Breast epithelium (tissue), 3 donors: ENCODE measurements around the gene C3orf18.

Experiments used
- POLR2A ChIP-seq: fragments of 450-650 bp; IDR thresholded peaks from one replicate; pipeline ENCODE4 v1.6.1; 2016; ENCODE audit warnings: antibody characterized with exemption, mild to moderate bottlenecking, moderate library complexity
- POLR2AphosphoS5 ChIP-seq, 3 donors: sonication (generic); formaldehyde crosslinking; IDR thresholded peaks; one replicate each; pipeline ENCODE4 v1.6.1; 2017; ENCODE audit warnings: antibody characterized with exemption in 3 of 3
- TF ChIP-seq, protein P1 (sequence below), 3 donors: fragments of 450-650 bp; IDR thresholded peaks; one replicate each; pipeline ENCODE4 v1.5.1; 2016 to 2017; ENCODE audit warnings: antibody characterized with exemption in 3 of 3, mild to moderate bottlenecking in 3 of 3, moderate library complexity in 3 of 3

DNA sequence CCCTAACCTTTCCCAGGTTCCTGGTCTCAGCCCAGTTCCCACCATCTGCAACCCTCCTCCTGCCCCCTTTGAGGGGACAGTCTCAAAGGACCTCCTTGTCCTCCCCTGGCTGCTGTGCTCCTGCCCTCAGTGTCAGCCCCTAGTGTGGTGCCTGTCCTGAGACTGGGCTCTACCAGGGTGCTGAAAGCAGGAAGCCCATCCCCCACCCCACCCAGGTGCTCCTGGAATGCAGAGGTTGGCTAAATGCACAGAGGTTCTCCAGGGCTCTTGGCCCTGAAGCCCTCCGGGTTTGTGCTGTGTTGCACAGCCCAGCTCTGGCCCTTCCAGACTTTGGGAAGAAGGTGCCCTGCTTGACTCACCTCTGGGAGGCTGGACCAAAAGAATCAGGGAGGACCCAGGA is 21.8 kb downstream of the C3orf18 start:
- TF ChIP-seq, protein P1, sequence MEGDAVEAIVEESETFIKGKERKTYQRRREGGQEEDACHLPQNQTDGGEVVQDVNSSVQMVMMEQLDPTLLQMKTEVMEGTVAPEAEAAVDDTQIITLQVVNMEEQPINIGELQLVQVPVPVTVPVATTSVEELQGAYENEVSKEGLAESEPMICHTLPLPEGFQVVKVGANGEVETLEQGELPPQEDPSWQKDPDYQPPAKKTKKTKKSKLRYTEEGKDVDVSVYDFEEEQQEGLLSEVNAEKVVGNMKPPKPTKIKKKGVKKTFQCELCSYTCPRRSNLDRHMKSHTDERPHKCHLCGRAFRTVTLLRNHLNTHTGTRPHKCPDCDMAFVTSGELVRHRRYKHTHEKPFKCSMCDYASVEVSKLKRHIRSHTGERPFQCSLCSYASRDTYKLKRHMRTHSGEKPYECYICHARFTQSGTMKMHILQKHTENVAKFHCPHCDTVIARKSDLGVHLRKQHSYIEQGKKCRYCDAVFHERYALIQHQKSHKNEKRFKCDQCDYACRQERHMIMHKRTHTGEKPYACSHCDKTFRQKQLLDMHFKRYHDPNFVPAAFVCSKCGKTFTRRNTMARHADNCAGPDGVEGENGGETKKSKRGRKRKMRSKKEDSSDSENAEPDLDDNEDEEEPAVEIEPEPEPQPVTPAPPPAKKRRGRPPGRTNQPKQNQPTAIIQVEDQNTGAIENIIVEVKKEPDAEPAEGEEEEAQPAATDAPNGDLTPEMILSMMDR (IDR thresholded peaks at IDR 0.05) = no peak
- TF ChIP-seq POLR2A = no peak
- TF ChIP-seq POLR2AphosphoS5 (IDR thresholded peaks at IDR 0.05) = no peak
